ENCODE measurements around the gene CALB2.

CALB2 gene

GRCh38 chr16:71345031-71345430 lies 13.5 kb upstream of the CALB2 start:
- no peak for TF ChIP-seq CTCF (conservative IDR thresholded peaks at IDR 0.05)
- H3K27ac ChIP-seq = no peak overlapping the region

GRCh38 chr16:71347146-71347545 lies 11.4 kb upstream of the CALB2 start:
- no peak for TF ChIP-seq CTCF (conservative IDR thresholded peaks at IDR 0.05)
- no peak overlapping the region for H3K27ac ChIP-seq

GRCh38 chr16:71348262-71349085 lies 10.0 kb upstream of the CALB2 start:
- no peak overlapping the region for H3K27ac ChIP-seq
- TF ChIP-seq CTCF (conservative IDR thresholded peaks at IDR 0.05) = no peak

- no peak overlapping the region for H3K27ac ChIP-seq
- TF ChIP-seq CTCF (conservative IDR thresholded peaks at IDR 0.05) = no peak
Observed at GRCh38 chr16:71350821-71351557, 7.5 kb upstream of the CALB2 start.

GRCh38 chr16:71351558-71351901 lies 7.0 kb upstream of the CALB2 start:
- TF ChIP-seq CTCF (conservative IDR thresholded peaks at IDR 0.05) = no peak

GRCh38 chr16:71352466-71352865 lies 6.1 kb upstream of the CALB2 start:
- no peak for TF ChIP-seq CTCF (conservative IDR thresholded peaks at IDR 0.05)

More at GRCh38 chr16:71351558-71351901, 7.0 kb upstream of the CALB2 start:
- H3K27ac ChIP-seq = no peak overlapping the region

GRCh38 chr16:71352963-71353460 lies 5.5 kb upstream of the CALB2 start:
- no peak overlapping the region for H3K27ac ChIP-seq
- no peak for TF ChIP-seq CTCF (conservative IDR thresholded peaks at IDR 0.05)

More at GRCh38 chr16:71352466-71352865, 6.1 kb upstream of the CALB2 start:
- no peak overlapping the region for H3K27ac ChIP-seq
